DMS 273 (cell line): ENCODE data around the gene GRIN2A.

ENCODE experiments used
- DNase-seq: peaks from one replicate; lab custom pipeline; 2025; ENCODE audit not compliant: unreplicated experiment; lab: John Stamatoyannopoulos, UW

The GRIN2A gene

DNA sequence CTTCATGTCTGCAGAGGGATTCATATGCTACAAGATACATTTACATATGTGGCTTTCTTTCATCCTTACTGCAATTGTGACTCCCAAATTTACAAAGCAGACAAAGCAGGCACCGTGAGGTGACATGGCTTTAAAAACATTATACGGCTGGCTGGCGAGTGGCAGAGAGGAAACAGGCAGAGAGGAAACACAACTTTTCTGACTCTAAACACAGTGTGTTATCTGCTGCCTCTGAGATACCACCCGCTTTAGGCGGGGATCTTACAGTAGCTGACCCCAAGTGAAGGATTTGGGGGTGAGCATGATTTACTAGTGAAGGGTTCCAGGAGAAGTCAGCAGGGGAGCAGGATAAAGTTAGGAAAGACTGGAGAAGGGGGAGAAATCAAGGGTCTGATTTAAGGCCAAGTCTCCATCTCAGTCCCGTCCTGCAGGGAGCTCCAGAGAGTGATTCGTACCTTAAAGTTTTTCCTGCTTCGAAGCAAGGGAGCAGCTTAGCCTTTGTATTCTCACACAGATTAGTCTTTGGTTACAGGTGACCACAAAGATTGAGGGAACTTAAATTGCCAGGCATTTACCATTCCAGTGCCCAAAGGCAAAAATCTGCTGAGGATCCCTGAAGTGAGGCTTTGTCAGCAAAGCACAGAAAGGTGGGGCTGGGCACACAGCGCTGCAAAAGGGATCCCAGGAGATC lies 355.0 kb downstream of the GRIN2A start:
- no peak for DNase-seq

GRCh38 chr16:9826656-9827055 lies 355.6 kb downstream of the GRIN2A start:
- no peak for DNase-seq

DNA sequence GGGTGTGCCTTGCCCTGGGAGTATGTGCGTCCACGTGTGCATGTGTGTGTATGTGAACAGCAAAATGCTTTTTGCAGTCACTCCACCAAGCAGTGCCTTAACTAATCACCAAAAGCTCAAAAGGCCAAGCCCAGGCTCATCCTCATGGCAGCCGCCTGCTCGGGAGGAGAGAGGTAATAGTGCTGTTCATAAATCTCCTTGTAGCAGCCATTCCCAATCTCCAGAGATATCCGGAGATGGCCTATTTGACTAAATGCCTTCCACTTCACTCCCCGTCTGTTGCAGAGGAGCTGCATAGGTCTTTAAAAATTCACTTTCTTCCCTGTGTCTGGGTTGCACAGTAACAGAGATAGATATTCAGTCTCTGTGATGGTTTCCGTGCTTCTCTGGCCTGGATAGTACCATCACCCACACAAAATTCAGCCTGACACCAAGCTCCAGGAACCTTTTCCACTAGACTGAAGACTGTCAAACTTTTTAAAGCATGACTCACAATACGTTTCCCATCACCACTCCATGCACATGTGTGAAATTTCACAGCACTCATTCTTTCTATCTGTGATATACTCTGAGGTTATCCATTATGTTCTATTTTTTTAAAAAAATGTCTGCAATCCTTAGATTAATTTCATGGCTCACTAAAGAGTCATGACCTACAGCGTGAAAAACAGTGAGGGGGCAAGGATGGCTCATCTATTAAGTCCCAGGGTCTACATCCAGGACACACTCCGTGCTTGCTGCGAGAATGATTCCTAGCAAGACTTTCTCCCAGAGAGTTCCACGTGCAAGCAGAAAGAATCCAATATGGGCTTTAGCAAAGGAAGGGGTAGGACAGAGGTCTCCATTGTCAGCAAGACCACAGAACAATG lies 357.8 kb downstream of the GRIN2A start:
- DNase-seq = no peak

- no peak for DNase-seq
Observed at GRCh38 chr16:9823510-9823909, 358.7 kb downstream of the GRIN2A start.

DNA sequence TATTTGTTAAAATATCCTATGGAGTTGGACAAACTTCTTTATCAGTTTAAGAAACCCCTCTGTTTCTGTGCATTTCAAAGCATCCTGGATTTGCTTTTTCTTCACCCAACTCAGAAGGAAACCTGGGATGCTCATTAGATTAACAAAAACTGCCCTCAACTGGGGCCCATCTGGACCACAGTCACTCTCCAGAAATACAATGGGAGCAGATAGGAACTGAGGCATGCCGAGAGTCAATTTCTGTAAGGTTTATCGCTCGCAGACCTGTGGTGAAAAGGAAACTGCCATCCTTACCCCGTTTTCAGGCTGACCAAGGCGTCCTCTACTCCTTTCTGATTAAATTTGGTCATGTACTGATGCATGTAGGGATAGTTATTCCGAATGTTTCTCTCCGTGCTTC lies 360.3 kb downstream of the GRIN2A start:
- DNase-seq = no peak

DNA sequence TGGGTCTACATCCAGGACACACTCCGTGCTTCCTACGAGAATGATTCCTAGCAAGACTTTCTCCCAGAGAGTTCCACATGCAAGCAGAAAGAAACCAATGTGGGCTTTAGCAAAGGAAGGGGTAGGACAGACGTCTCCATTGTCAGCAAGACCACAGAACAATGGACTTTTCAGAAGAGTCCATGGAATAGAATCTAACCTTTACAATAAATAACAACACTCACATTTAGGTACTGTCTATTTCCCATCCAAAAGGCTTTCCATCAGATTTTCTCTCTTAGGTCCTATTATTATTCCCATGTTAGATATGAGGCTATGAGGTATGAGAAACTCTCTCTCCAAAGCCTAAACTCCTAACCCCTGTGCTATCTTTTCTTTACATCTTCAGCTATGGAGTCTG lies 360.9 kb downstream of the GRIN2A start:
- no peak for DNase-seq

DNA sequence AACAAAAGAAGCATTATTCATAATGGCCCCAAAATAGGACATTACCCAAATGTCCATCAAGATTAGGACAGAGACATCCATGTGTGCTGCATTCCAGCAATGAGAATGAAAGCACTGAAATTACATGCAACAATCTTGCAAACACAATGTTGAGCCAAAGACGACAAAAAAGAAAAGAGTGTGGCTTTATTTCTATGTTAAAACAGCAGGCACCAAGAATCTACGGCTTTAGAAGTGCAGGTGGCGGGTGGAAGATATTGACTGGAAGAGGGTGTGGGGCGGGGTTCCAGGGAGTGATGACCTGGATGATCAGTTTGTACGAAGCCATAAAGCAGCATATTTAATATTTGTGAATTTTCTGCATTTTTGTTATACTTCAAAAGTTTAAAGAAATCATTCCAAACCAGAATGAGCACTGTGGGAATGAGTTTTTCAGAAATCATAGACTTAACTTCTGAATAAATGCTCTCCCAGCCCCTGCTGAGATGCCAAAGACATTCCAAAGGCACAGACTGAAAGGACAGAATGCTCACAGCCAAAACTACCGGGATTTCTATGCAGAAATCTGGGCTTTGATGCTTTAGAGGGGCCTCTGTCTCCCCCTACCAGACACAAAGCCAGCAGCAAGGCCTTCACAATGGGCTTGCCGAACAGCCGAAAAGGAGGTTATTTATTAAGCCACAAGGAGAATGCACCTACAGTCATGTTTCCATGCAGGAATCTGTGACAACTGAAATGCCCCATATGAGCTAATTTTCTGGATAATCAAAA lies 361.6 kb downstream of the GRIN2A start:
- DNase-seq = no peak

DNA sequence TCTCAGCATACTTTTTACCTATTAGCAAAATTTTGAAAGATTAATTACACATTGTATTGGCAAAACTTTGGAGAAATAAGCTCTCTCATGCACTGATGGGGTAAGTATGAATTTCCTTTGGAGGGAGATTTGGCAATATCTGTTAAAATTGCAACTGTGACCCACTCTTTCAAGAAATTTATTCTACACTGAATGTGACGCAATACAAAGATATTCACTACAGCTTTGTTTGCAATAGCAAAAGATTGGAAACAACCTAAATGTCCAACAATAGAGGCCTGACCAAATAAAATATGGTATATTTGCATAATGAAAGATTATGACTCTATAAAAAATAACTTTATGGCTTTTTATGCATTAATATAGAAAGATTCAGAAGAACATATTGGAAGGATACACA lies 363.5 kb downstream of the GRIN2A start:
- DNase-seq = no peak

DNA sequence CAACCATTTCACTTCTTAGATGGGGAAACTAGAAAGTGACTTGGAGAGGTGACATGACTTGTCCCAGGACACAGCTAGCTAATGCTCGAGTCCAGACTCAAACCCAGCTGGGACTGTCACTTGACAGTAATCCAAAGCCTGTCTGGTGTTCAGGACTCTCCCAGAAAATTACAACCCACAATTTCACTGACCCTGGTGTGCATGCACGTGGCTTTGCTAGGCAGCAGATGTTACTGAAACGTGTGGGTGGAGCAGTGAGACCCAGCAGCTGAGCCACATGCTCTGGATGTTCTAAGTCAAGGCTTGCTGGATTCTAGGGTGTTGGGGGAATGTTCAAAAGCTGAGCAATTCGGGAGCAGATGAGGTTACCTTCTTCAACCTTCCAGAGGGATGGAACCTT lies 364.6 kb downstream of the GRIN2A start:
- no peak for DNase-seq

- DNase-seq = no peak
Observed at GRCh38 chr16:9816644-9817043, 365.6 kb downstream of the GRIN2A start.

GRCh38 chr16:9813665-9814064 lies 368.6 kb downstream of the GRIN2A start:
- no peak for DNase-seq

GRCh38 chr16:9808210-9808609 lies 374.0 kb downstream of the GRIN2A start:
- DNase-seq = no peak

DNA sequence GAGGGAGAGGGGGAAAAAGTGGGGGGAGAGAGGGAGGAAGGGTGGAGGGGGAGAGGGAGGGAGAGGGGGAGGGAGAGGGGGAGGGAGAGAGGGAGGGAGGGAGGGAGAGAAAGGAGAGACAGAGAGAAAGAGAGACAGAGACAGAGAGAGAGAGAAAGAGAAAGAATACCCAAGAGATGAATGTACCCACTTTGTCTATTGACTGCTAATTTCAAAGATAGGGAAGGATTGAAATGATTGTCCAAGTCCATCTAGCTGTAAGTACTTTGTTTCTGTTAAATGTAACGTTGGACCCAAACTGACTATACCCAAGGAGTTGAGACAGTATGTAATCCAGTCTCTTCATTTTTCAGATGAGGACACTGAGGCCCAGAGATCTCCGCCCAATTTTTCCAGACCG lies 374.9 kb downstream of the GRIN2A start:
- no peak for DNase-seq

DNA sequence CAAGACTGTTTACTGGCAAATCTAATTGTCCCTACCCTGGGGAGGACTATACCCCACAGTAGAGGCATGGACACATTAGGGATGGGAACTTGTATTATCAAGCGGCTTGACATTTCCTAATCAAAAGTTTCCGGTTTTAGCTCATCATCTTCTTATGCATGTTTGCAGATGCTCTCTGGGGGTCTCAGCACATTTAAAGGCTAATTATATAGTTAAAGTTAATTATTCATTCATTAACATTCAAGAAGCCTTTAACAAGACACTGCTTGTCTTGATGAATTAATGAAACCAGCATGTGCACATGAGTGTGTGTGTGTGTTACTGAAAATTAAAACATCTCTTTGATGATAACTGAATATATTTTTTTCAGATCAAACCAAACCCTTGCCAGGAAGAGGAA lies 377.1 kb downstream of the GRIN2A start:
- no peak for DNase-seq

DNA sequence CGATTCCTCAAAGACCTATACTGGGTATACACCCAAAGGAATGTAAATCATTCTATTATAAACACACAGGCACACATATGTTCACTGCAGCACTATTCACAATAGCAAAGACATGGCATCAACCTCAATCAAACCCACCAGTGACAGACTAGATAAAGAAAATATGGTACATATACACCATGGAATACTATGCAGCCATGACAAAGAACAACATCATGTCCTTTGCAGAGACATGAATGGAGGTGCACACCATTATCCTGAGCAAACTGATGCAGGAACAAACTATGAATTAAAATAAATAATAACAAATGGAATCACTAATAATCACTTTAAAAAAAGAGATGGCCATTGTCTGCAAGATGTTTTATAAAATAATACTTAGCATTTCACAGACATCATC lies 380.1 kb downstream of the GRIN2A start:
- DNase-seq = no peak

DNA sequence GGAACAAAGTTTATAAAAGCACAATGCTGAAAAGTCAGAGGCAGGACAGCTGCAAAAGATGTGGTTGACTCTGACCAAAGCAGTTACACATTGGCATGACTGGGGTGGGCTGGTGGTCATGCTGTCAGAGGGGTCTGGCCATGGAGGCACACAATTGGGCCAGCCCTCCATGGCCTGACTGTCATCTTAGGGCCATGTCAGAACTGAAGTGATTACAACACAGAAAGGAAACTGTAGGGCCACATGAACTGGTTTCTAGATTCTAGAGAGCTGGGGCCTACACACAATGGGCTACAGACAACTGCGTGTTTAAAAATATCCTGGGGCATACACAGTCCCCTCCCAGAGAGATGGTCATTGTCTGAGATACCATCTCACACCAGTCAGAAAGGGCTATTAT lies 380.6 kb downstream of the GRIN2A start:
- no peak for DNase-seq

- DNase-seq = no peak
Observed at GRCh38 chr16:9800186-9800738, 382.0 kb downstream of the GRIN2A start.

GRCh38 chr16:9798952-9799580 lies 383.2 kb downstream of the GRIN2A start:
- no peak for DNase-seq

GRCh38 chr16:9798474-9798873 lies 383.8 kb downstream of the GRIN2A start:
- DNase-seq = no peak

GRCh38 chr16:9797306-9797705 lies 384.9 kb downstream of the GRIN2A start:
- no peak for DNase-seq

- DNase-seq = no peak
Observed at GRCh38 chr16:9793623-9794022, 388.6 kb downstream of the GRIN2A start.
